Skeletal muscle satellite cell (primary cell): ENCODE data around the gene ZKSCAN1.
A peak's percentile ranks its signal among the peaks of the same experiment; 100 is the strongest.

Experiments used
- H3K27me3 ChIP-seq: 2 replicates; pipeline ENCODE4 v1.7.0; 2013; ENCODE audit warnings: low read length; ENCODE audit not compliant: control insufficient read depth, insufficient read depth
- H3K36me3 ChIP-seq: 2 replicates; pipeline ENCODE4 v1.7.0; 2013; ENCODE audit warnings: mild to moderate bottlenecking, control low read depth, low read length; ENCODE audit not compliant: insufficient read depth
- H3K4me1 ChIP-seq: 2 replicates; pipeline ENCODE4 v1.7.0; 2013; ENCODE audit warnings: low read length; ENCODE audit not compliant: control insufficient read depth, insufficient read depth
- H3K4me2 ChIP-seq: 2 replicates; pipeline ENCODE4 v1.7.0; 2013; ENCODE audit warnings: mild to moderate bottlenecking, low read length
- H3K4me3 ChIP-seq: 2 replicates; pipeline ENCODE4 v1.7.0; 2013; ENCODE audit warnings: low read length
- H3K9ac ChIP-seq: 2 replicates; pipeline ENCODE4 v1.7.0; 2013; ENCODE audit warnings: mild to moderate bottlenecking, low read depth, low read length, moderate library complexity
- H3K9me3 ChIP-seq: replicated peaks from 2 replicates; pipeline ENCODE4 v1.7.0; 2013; ENCODE audit warnings: mild to moderate bottlenecking, control low read depth, low read length

The ZKSCAN1 gene

DNA sequence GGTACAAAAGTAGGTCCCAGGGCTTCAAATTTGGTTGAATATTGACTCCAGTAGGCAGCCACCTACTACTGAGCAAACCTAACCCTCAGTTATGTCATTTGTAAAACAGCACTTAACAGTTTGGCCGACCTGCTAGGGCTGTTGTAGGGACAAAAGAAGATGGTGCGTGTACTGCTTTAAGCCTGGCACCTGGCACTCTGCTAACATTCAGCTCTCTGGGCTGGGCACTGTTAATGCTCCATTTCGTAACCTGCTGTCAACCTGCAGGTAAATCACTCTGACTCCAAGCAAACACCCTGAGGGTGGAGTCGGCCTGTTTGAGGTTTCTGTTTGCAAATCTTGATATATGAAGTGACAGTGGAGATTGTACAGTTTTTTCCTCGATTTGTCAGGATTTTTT is 7.2 kb downstream of the ZKSCAN1 start:
- Histone ChIP-seq H3K9ac (no peak overlapping the region), H3K4me2 (no peak overlapping the region), H3K27me3 (no peaks in the 10 kb centered on the region), H3K4me3 (no peak overlapping the region), H3K36me3 (peaks cover 49% of the 10 kb centered on the region), H3K4me1 (no peaks in the 10 kb centered on the region), H3K9me3 (no peaks in the 10 kb centered on the region)

DNA sequence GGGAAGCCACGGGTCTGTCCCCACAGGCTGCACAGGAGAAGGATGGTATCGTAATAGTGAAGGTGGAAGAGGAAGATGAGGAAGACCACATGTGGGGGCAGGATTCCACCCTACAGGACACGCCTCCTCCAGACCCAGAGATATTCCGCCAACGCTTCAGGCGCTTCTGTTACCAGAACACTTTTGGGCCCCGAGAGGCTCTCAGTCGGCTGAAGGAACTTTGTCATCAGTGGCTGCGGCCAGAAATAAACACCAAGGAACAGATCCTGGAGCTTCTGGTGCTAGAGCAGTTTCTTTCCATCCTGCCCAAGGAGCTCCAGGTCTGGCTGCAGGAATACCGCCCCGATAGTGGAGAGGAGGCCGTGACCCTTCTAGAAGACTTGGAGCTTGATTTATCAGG is 8.1 kb downstream of the ZKSCAN1 start:
- no peaks in the 10 kb centered on the region for H3K9me3 ChIP-seq
- H3K4me3 ChIP-seq, result no peak overlapping the region
- H3K9ac ChIP-seq, result no peak overlapping the region
- peaks cover 47% of the 10 kb centered on the region for H3K36me3 ChIP-seq
- no peak overlapping the region for H3K4me2 ChIP-seq
- H3K27me3 ChIP-seq, result no peaks in the 10 kb centered on the region
- H3K4me1 ChIP-seq, result no peaks in the 10 kb centered on the region

DNA sequence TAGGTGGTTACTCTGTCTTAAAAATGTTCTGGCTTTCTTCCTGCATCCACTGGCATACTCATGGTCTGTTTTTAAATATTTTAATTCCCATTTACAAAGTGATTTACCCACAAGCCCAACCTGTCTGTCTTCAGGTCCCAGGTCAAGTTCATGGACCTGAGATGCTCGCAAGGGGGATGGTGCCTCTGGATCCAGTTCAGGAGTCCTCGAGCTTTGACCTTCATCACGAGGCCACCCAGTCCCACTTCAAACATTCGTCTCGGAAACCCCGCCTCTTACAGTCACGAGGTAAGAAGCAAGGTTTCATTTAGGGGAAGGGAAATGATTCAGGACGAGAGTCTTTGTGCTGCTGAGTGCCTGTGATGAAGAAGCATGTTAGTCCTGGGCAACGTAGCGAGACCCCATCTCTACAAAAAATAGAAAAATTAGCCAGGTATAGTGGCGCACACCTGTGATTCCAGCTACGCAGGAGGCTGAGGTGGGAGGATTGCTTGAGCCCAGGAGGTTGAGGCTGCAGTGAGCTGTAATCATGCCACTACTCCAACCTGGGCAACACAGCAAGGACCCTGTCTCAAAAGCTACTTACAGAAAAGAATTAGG is 8.7 kb downstream of the ZKSCAN1 start:
- Histone ChIP-seq H3K27me3 (no peaks in the 10 kb centered on the region), H3K9me3 (no peaks in the 10 kb centered on the region), H3K4me3 (no peak overlapping the region), H3K4me2 (no peak overlapping the region), H3K36me3 (peaks cover 51% of the 10 kb centered on the region), H3K9ac (no peak overlapping the region), H3K4me1 (no peaks in the 10 kb centered on the region)

DNA sequence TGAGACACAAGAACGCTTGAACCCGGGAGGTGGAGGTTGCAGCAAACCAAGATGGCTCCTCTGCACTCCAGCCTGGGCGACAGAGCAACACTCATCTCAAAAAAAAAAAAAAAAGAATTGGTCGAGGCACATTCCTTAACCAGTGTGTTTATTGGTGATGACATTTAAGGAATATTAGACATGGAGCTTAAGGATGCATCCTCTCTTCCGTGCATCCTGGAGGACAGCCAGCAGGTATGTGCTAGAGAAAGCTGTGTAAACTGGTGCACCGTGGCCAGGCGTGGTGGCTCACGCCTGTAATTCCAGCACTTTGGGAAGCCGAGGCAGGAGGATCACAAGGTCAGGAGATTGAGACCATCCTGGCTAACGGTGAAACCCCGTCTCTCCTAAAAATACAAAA is 11.8 kb downstream of the ZKSCAN1 start:
- no peak overlapping the region for H3K4me2 ChIP-seq
- H3K36me3 ChIP-seq, result peaks cover 72% of the 10 kb centered on the region
- no peak overlapping the region for H3K9ac ChIP-seq
- no peaks in the 10 kb centered on the region for H3K27me3 ChIP-seq
- H3K4me3 ChIP-seq, result no peak overlapping the region
- no peaks in the 10 kb centered on the region for H3K4me1 ChIP-seq
- no peaks in the 10 kb centered on the region for H3K9me3 ChIP-seq

DNA sequence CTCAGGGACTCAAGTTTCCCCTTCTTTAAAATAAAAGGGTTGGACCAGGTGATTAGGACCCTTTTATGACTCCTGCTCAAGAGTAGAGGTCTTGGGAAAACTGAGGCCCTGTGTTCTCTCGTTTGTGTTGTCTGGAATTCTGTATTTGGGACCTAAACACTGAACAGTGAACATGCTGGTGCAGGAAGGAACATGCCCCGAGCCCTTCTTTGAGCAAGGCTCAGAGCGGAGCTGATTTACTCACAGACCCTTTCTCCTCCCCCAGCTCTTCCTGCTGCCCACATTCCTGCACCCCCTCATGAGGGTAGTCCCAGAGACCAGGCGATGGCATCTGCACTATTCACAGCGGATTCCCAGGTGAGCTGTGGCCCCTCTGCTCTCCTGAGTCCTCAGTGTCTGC is 14.2 kb downstream of the ZKSCAN1 start:
- H3K9me3 ChIP-seq, result no peaks in the 10 kb centered on the region
- no peak overlapping the region for H3K4me2 ChIP-seq
- no peak overlapping the region for H3K4me3 ChIP-seq
- H3K4me1 ChIP-seq, result peaks cover 7% of the 10 kb centered on the region
- no peaks in the 10 kb centered on the region for H3K27me3 ChIP-seq
- no peak overlapping the region for H3K9ac ChIP-seq
- H3K36me3 ChIP-seq, result peaks cover 67% of the 10 kb centered on the region

DNA sequence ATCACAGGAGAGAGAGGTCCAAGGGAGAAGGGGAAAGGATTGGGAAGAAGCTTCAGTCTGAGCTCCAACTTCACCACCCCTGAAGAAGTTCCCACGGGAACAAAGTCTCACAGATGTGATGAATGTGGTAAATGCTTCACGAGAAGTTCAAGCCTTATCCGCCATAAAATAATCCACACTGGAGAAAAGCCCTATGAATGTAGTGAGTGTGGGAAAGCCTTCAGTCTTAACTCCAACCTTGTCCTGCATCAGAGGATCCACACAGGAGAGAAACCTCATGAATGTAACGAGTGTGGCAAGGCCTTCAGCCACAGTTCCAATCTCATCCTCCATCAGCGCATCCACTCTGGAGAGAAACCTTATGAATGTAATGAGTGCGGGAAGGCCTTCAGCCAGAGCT is 18.1 kb downstream of the ZKSCAN1 start:
- H3K36me3 ChIP-seq, result peaks cover 73% of the 10 kb centered on the region

DNA sequence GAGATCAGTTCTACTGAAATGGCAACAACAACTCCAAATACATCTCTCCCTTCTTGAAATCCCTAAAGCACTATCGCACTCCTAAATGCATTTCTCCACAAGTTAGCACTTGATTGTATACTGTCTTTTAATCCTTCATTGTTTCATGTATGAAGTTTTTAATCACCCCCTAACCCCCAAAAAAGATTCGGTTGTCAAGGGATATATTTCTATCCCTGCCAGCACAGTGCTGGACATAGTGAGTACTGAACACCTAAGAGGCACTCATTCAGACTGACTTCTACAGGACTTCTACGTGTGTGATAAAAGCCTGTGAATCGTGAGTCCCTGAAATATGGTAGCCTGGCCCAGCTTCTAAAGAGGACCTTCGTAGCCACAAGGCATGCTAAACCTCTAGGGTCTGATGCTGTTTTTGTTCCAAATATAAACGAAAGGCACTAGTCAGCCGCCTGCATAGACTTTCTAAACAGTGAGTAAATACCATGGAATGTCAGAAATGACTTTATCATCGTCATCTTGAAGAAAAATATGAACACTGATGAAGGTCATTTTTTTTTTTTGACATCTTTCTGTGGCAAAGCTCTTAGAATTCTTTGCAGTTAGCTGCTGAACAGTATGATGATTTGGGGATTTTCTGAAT is 19.6 kb downstream of the ZKSCAN1 start:
- H3K9me3 ChIP-seq, result no peaks in the 10 kb centered on the region
- peaks cover 28% of the 10 kb centered on the region for H3K4me1 ChIP-seq
- H3K36me3 ChIP-seq, result peaks cover 61% of the 10 kb centered on the region
- no peaks in the 10 kb centered on the region for H3K27me3 ChIP-seq
- peak overlapping the region; percentile 83 for H3K9ac ChIP-seq
- peak overlapping the region; percentile 0 for H3K4me3 ChIP-seq
- peak overlapping the region; percentile 51 for H3K4me2 ChIP-seq

More for the DNA sequence above, 18.1 kb downstream of the ZKSCAN1 start:
- peaks cover 28% of the 10 kb centered on the region for H3K4me1 ChIP-seq
- H3K4me2 ChIP-seq, result no peak overlapping the region
- H3K9ac ChIP-seq, result no peak overlapping the region
- no peak overlapping the region for H3K4me3 ChIP-seq
- no peaks in the 10 kb centered on the region for H3K27me3 ChIP-seq
- H3K9me3 ChIP-seq, result no peaks in the 10 kb centered on the region

DNA sequence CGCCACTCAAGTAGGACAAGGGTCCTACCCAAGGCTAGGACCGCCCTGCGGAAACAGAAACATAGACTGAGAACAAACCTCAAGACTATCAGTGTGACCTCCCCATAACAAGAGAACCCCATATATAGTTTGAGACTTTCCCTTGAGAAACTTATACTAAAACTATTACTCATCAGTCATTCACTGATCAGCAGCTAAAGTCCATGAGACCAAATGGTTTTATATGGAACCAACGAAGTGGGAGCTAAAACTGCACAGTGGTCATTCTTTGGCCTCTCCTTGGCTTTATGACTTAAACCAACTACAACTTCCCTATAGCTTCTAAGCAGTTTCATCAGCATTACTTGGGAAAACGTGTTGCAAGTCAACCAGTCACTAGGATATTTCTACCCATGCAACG is 20.5 kb downstream of the ZKSCAN1 start:
- peak overlapping the region; percentile 83 for H3K9ac ChIP-seq
- H3K4me3 ChIP-seq, result peak overlapping the region; percentile 46
- no peaks in the 10 kb centered on the region for H3K27me3 ChIP-seq
- no peaks in the 10 kb centered on the region for H3K9me3 ChIP-seq
- H3K4me2 ChIP-seq, result peak overlapping the region; percentile 63
- peaks cover 52% of the 10 kb centered on the region for H3K36me3 ChIP-seq
- peaks cover 33% of the 10 kb centered on the region for H3K4me1 ChIP-seq

DNA sequence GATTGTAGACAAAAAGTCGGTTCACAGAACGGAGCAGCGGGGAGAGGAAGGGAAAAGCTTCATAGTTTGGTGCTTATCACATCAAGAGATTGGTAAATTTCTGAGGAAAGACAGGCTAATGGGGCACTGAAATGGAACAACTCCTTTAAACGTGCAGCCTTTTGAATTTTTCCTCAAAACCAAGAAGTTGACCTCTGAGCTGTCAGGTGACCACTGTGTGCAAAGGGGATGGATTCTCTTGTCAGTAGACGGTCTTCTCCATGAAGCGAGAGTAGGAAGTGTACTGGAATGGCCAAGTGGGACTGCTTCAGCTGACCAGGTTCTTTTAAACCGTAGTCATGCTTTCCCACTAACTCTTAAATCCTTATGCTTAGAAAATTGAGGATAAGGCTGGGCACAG is 22.9 kb downstream of the ZKSCAN1 start:
- H3K36me3 ChIP-seq, result peaks cover 35% of the 10 kb centered on the region
- no peaks in the 10 kb centered on the region for H3K27me3 ChIP-seq
- peaks cover 42% of the 10 kb centered on the region for H3K4me1 ChIP-seq
- no peak overlapping the region for H3K4me3 ChIP-seq
- H3K9ac ChIP-seq, result no peak overlapping the region
- H3K4me2 ChIP-seq, result no peak overlapping the region
- no peaks in the 10 kb centered on the region for H3K9me3 ChIP-seq

DNA sequence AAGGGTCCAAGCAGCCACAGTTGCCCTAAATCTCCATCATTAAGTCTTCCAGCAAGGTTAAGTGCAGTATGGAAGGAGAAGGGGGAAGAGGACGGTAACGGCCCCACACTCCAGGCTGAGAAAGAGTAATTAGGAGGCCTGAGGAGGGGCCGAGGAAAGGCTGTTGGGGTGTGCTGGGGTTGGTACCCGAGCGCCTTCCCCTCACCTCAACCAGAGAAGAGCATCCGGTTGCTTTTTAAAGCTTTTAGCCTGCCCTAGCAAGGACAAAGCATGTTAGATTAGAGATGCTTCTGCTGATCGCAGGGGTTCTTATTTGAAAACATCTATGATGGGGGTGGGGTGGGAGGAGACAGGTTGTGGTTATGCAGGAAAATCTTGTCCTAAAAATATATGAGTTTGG is 25.2 kb downstream of the ZKSCAN1 start:
- Histone ChIP-seq H3K4me3 (no peak overlapping the region), H3K9me3 (no peaks in the 10 kb centered on the region), H3K9ac (no peak overlapping the region), H3K4me1 (peaks cover 28% of the 10 kb centered on the region), H3K27me3 (no peaks in the 10 kb centered on the region), H3K36me3 (peaks cover 20% of the 10 kb centered on the region), H3K4me2 (no peak overlapping the region)

DNA sequence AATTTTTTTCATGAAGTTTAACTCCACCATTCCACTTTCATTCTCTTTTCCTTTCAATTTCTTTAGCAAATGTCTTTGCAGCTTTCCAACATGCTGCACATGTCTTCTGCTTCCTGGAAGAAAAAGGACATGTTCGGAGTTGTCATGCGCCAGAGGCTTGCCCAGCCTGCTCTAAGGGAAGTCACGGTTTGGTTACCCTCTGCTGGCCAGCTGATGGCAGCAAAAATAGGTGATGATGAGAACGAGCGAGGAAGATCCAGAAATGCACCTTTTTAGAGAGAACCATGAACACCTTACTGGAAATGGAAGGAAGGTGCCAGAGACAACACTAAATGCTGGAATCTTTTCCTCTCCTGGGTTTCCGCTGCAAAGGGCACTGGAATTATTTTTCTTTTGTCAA is 29.3 kb downstream of the ZKSCAN1 start:
- Histone ChIP-seq H3K9ac (no peak overlapping the region), H3K4me2 (no peak overlapping the region), H3K9me3 (no peaks in the 10 kb centered on the region), H3K27me3 (no peaks in the 10 kb centered on the region), H3K4me3 (no peak overlapping the region), H3K4me1 (peaks cover 22% of the 10 kb centered on the region), H3K36me3 (no peaks in the 10 kb centered on the region)

DNA sequence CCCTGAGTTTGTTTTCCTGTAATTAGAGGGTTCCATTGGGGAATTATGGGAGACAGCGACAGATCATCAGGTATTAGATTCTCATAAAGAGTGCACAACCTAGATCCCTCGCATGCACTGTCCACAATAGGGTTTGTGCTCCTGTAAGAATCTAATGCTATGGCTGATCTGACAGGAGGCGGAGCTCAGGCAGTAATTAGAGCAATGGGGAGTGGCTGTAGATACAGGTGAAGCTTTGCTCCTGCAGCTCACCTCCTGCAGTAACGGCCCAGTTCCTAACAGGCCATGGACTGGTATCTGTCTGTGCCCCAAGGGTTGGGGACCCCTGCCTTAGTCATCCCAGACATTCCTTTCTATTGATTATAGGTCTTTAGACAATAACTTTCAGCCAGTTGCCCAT is 33.3 kb downstream of the ZKSCAN1 start:
- Histone ChIP-seq H3K4me1 (peaks cover 12% of the 10 kb centered on the region), H3K36me3 (no peaks in the 10 kb centered on the region), H3K4me3 (no peak overlapping the region), H3K4me2 (no peak overlapping the region), H3K9ac (peak overlapping the region; percentile 94), H3K27me3 (no peaks in the 10 kb centered on the region), H3K9me3 (no peaks in the 10 kb centered on the region)
